GM23338 (cell line): ENCODE measurements around the gene LHX3.
A peak's percentile ranks its signal among the peaks of the same experiment; 100 is the strongest.

Source experiments
- CREB1 ChIP-seq: fragments of 250-450 bp; sonication (Bioruptor Pico); IDR thresholded peaks from 2 replicates; pipeline ENCODE4 v1.5.0; 2020; ENCODE audit warnings: low read depth, mild to moderate bottlenecking, moderate library complexity
- CTCF ChIP-seq, 2 experiments: fragments of 200-600 bp in 1 of 2; sonication (generic) in 1 of 2; conservative IDR thresholded peaks; 2 replicates each; pipeline versions ENCODE4 v1.5.1 to v1.6.1; 2016 to 2017; ENCODE audit warnings: antibody characterized with exemption in 2 of 2, low read depth in 2 of 2, mild to moderate bottlenecking in 2 of 2, moderate library complexity in 1 of 2
- ETS1 ChIP-seq: IDR thresholded peaks from 2 replicates; pipeline ENCODE4 v1.6.1; 2016; ENCODE audit warnings: antibody characterized with exemption
- EZH2 ChIP-seq: fragments of 200-600 bp; sonication (generic); IDR thresholded peaks from one replicate; pipeline ENCODE4 v1.8.0; 2017; ENCODE audit warnings: antibody characterized with exemption, mild to moderate bottlenecking, low read depth; ENCODE audit not compliant: unreplicated experiment
- EZH2phosphoT487 ChIP-seq: fragments of 200-600 bp; sonication (generic); IDR thresholded peaks from one replicate; pipeline ENCODE4 v1.8.1; 2018; ENCODE audit warnings: antibody characterized with exemption; ENCODE audit not compliant: unreplicated experiment
- JUNB ChIP-seq: IDR thresholded peaks from one replicate; pipeline ENCODE4 v1.6.1; 2016; ENCODE audit warnings: antibody characterized with exemption; ENCODE audit not compliant: unreplicated experiment
- NANOG ChIP-seq: IDR thresholded peaks from 2 replicates; pipeline ENCODE4 v1.6.1; 2016; ENCODE audit warnings: antibody characterized with exemption, borderline replicate concordance
- POLR2AphosphoS5 ChIP-seq: IDR thresholded peaks from 2 replicates; pipeline ENCODE4 v1.6.1; 2016; ENCODE audit warnings: antibody characterized with exemption, low read depth
- REST ChIP-seq: IDR thresholded peaks from one replicate; pipeline ENCODE4 v1.6.1; 2018; ENCODE audit warnings: antibody characterized with exemption; ENCODE audit not compliant: unreplicated experiment
- STAT1 ChIP-seq: IDR thresholded peaks from one replicate; pipeline ENCODE4 v1.6.1; 2016; ENCODE audit warnings: antibody characterized with exemption; ENCODE audit not compliant: unreplicated experiment
- ZNF331 ChIP-seq: fragments of 250-450 bp; sonication (Bioruptor Pico); IDR thresholded peaks from 2 replicates; pipeline ENCODE4 v1.5.0; 2020; ENCODE audit warnings: low read depth, mild to moderate bottlenecking, moderate library complexity
- ZNF462 ChIP-seq: fragments of 250-450 bp; sonication (Bioruptor Pico); IDR thresholded peaks from 2 replicates; pipeline ENCODE4 v1.5.0; 2020; ENCODE audit warnings: mild to moderate bottlenecking, moderate library complexity

GRCh38 chr9:136200424-136200823 lies 4.5 kb downstream of the LHX3 start:
- TF ChIP-seq CTCF (conservative IDR thresholded peaks at IDR 0.05; ENCODE audit: low read depth in 2 of 2): no peak
- TF ChIP-seq EZH2: no peak
- peak; percentile 26 for TF ChIP-seq REST
- TF ChIP-seq POLR2AphosphoS5: no peak
- TF ChIP-seq EZH2phosphoT487: no peak
- no peak for TF ChIP-seq JUNB
- TF ChIP-seq ETS1: no peak
- no peak for TF ChIP-seq ZNF331 (CRISPR knock-in tag)
- TF ChIP-seq CREB1 (CRISPR knock-in tag): no peak
- TF ChIP-seq STAT1: no peak
- TF ChIP-seq NANOG: no peak
- TF ChIP-seq ZNF462: no peak
